Peyer's patch (tissue), 4 donors: ENCODE measurements around the gene SELE. TPM values are rescaled to one million over a fixed set of nuclear protein-coding genes. Genes with fewer than 3 reads are reported as not detected.

Experiments
- DNase-seq, 3 donors: peaks; one replicate each; pipeline ENCODE4 v3.0.0-alpha.2; 2017 to 2019
- H3K27ac ChIP-seq, 4 donors: fragments of 200-600 bp; sonication (generic); one replicate each; pipeline ENCODE4 v1.5.1; 2016 to 2019
- H3K27me3 ChIP-seq, 2 donors: fragments of 200-600 bp; sonication (generic); one replicate each; pipeline ENCODE4 v1.5.1; 2019
- H3K36me3 ChIP-seq, 3 donors: fragments of 200-600 bp; sonication (generic); one replicate each; pipeline ENCODE4 v1.5.1; 2016 to 2019
- H3K4me1 ChIP-seq, 4 donors: fragments of 200-600 bp; sonication (generic); one replicate each; pipeline ENCODE4 v1.5.1; 2016 to 2019
- H3K4me3 ChIP-seq, 4 donors: fragments of 200-600 bp; sonication (generic); 1 replicate in 3 of 4; 2 replicates in 1 of 4; pipeline ENCODE4 v1.5.1; 2016 to 2019; ENCODE audit warnings: mild to moderate bottlenecking in 1 of 4
- H3K9me3 ChIP-seq, 4 donors: fragments of 200-600 bp; sonication (generic); one replicate each; pipeline ENCODE4 v1.5.1; 2016 to 2019; ENCODE audit warnings: mild to moderate bottlenecking in 1 of 4
- POLR2A ChIP-seq, 2 donors: fragments of 450-650 bp; IDR thresholded peaks; one replicate each; pipeline ENCODE4 v1.5.1; 2017; ENCODE audit warnings: antibody characterized with exemption in 2 of 2, mild to moderate bottlenecking in 2 of 2, moderate library complexity in 2 of 2
- total RNA-seq, 4 donors: library from RNA; depleted of rRNA; stranded (reverse); fragments of >200 nt; gene quantifications; one replicate each; pipeline ENCODE4 v1.1.0, GENCODE V29; 2016
- TF ChIP-seq, protein P1 (sequence below), 6 experiments: fragments of 450-650 bp in 4 of 6; fragments of 200-600 bp in 2 of 6; sonication (generic) in 1 of 6; IDR thresholded peaks; one replicate each; pipeline ENCODE4 v1.5.1; 2017 to 2019; ENCODE audit warnings: antibody characterized with exemption in 6 of 6, mild to moderate bottlenecking in 3 of 6, moderate library complexity in 1 of 6

The SELE gene
- total RNA-seq, 4 donors from 2014 or later = 0.57 to 0.83 TPM; not detected in 2

- H3K27ac ChIP-seq = peak overlapping the region in 1 of 4 donors; percentile 65
- H3K9me3 ChIP-seq = no peaks in the 10 kb centered on the region
- TF ChIP-seq, protein P1, sequence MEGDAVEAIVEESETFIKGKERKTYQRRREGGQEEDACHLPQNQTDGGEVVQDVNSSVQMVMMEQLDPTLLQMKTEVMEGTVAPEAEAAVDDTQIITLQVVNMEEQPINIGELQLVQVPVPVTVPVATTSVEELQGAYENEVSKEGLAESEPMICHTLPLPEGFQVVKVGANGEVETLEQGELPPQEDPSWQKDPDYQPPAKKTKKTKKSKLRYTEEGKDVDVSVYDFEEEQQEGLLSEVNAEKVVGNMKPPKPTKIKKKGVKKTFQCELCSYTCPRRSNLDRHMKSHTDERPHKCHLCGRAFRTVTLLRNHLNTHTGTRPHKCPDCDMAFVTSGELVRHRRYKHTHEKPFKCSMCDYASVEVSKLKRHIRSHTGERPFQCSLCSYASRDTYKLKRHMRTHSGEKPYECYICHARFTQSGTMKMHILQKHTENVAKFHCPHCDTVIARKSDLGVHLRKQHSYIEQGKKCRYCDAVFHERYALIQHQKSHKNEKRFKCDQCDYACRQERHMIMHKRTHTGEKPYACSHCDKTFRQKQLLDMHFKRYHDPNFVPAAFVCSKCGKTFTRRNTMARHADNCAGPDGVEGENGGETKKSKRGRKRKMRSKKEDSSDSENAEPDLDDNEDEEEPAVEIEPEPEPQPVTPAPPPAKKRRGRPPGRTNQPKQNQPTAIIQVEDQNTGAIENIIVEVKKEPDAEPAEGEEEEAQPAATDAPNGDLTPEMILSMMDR (IDR thresholded peaks at IDR 0.05) = no peak
- TF ChIP-seq POLR2A (IDR thresholded peaks at IDR 0.05) = no peak
- peak in 2 of 3 donors; percentile 71 to 76 for DNase-seq
- peaks cover 0 to 3% (median 0%) of the 10 kb centered on the region in 4 donors for H3K4me1 ChIP-seq
- H3K4me3 ChIP-seq = no peak overlapping the region
- H3K36me3 ChIP-seq = no peaks in the 10 kb centered on the region
- no peaks in the 10 kb centered on the region for H3K27me3 ChIP-seq
These were observed 53.4 kb downstream of the SELE start for GRCh38 chr1:169680377-169681019.

DNA sequence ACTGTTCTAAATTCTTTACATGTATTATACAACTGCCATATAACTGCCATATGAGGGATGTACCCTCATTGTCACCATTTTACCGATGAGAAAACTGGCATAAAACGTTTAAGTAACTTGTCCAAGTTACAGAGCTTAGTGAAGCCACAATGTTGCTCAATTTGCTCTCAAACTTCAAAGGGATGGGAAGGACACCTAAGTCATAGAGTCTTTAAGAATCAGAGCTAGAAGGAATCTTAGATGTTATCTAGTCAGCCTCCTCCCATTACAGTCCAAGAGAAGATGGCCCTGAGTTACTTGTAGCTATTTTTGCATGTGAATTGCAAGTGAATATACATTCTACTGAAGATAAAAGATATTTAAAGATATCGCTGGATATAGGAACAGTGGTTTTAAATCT lies 54.2 kb downstream of the SELE start:
- TF ChIP-seq POLR2A (IDR thresholded peaks at IDR 0.05) = no peak
- TF ChIP-seq, protein P1 (IDR thresholded peaks at IDR 0.05) = no peak
- DNase-seq = no peak
- H3K27ac ChIP-seq = peak overlapping the region in 1 of 4 donors; percentile 65

DNA sequence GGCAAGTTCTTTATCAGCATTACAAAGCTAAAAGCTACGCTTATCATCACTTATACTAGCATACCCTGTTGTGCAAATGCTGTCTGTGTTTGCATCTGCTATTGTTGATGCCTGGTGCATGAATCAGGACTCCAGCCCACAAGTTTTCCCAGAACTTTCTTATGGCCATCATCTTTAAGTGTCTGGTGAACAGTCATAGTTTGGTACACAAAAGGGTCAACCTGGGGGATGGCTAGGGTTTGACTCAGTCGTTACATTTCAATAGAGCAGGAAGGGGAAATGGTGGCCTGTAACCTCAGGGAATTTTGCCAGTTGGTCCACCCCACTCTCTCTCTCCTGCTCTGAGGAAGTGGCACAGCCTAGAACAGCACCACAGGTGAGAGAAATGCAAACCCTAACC lies 57.9 kb downstream of the SELE start:
- DNase-seq = no peak
- no peak overlapping the region for H3K27ac ChIP-seq
- no peaks in the 10 kb centered on the region for H3K27me3 ChIP-seq
- H3K4me1 ChIP-seq = peaks cover 0 to 1% (median 0%) of the 10 kb centered on the region in 4 donors
- H3K36me3 ChIP-seq = no peaks in the 10 kb centered on the region
- TF ChIP-seq, protein P1 (IDR thresholded peaks at IDR 0.05) = no peak
- no peak for TF ChIP-seq POLR2A (IDR thresholded peaks at IDR 0.05)
- H3K9me3 ChIP-seq = no peaks in the 10 kb centered on the region
- H3K4me3 ChIP-seq = no peak overlapping the region

More for the DNA sequence above, 54.2 kb downstream of the SELE start:
- H3K4me1 ChIP-seq = peaks cover 0 to 3% (median 0%) of the 10 kb centered on the region in 4 donors
- H3K36me3 ChIP-seq = no peaks in the 10 kb centered on the region
- H3K4me3 ChIP-seq = no peak overlapping the region
- H3K27me3 ChIP-seq = no peaks in the 10 kb centered on the region
- H3K9me3 ChIP-seq = no peaks in the 10 kb centered on the region

Other genes with a start within 250 kb of the SELE start
- 10 to 100 TPM in 2 of 4 donors, 1 to 10 TPM in 2; 7.2 to 14.9 (median 10.9) TPM for gene SLC19A2, start 248.1 kb downstream of the SELE start, total RNA-seq
- under 1 TPM in 3 of 4 donors, not detected in 1; 0.18 to 0.80 (median 0.28) TPM for gene F5, start 147.6 kb downstream of the SELE start, total RNA-seq
- gene SELP, start 104.0 kb downstream of the SELE start, total RNA-seq = 1 to 10 TPM in 3 of 4 donors, under 1 TPM in 1; 0.70 to 8.3 (median 4.9) TPM
- 1 to 10 TPM in 1 of 4 donors, under 1 TPM in 1, not detected in 2; 0.35 to 9.9 TPM for gene SELL, start 22.5 kb downstream of the SELE start, total RNA-seq
- gene METTL18, start 60.8 kb upstream of the SELE start, total RNA-seq = 1 to 10 TPM; 1.5 to 8.9 (median 5.0) TPM
- 10 to 100 TPM; 17.7 to 22.0 (median 20.4) TPM for gene SCYL3, start 159.8 kb upstream of the SELE start, total RNA-seq